ENCODE results near the gene BPIFA2. TPM values are rescaled to one million over a fixed set of nuclear protein-coding genes. Genes with fewer than 3 reads are reported as not detected.

The BPIFA2 gene
- total RNA-seq, 4 donors from 2014 or later, result not detected

GRCh38 chr20:33125983-33126382 lies 42.0 kb upstream of the BPIFA2 start:
- WGBS, 2 donors, result 54 to 56% methylated on average over 6 of the region's 6 CpGs

GRCh38 chr20:33127422-33128097 lies 40.4 kb upstream of the BPIFA2 start:
- Histone ChIP-seq H3K27ac (no peak overlapping the region), H3K4me3 (replicated peaks in 1 of 3) (no peak overlapping the region), H3K9me3 (no peaks in the 10 kb centered on the region), H3K27me3 (no peaks in the 10 kb centered on the region), H3K4me1 (no peaks in the 10 kb centered on the region), H3K36me3 (no peaks in the 10 kb centered on the region)
- TF ChIP-seq CTCF (IDR thresholded peaks at IDR 0.05) (no peak), POLR2A (IDR thresholded peaks at IDR 0.05) (no peak)
- intact Hi-C loops (cut with DNase I), result loop anchor here (10.0 kb wide), 1 partner anchor 83 kb away; no protein-coding TSS in a partner anchor
- WGBS, 2 donors, result 88% methylated on average over 4 of the region's 4 CpGs
- DNase-seq, result no peak

More at GRCh38 chr20:33125983-33126382, 42.0 kb upstream of the BPIFA2 start:
- Histone ChIP-seq H3K4me3 (replicated peaks in 1 of 3) (no peak overlapping the region), H3K27ac (no peak overlapping the region), H3K27me3 (no peaks in the 10 kb centered on the region), H3K9me3 (no peaks in the 10 kb centered on the region), H3K36me3 (no peaks in the 10 kb centered on the region), H3K4me1 (no peaks in the 10 kb centered on the region)
- TF ChIP-seq POLR2A (IDR thresholded peaks at IDR 0.05), result no peak
- no peak for TF ChIP-seq CTCF (IDR thresholded peaks at IDR 0.05)
- intact Hi-C loops (cut with DNase I), result loop anchor here (10.0 kb wide), 1 partner anchor 81 kb away; no protein-coding TSS in a partner anchor
- no peak for DNase-seq

- Histone ChIP-seq H3K36me3 (no peaks in the 10 kb centered on the region), H3K27me3 (no peaks in the 10 kb centered on the region), H3K4me1 (no peaks in the 10 kb centered on the region), H3K4me3 (replicated peaks in 1 of 3) (no peak overlapping the region), H3K9me3 (no peaks in the 10 kb centered on the region), H3K27ac (no peak overlapping the region)
- TF ChIP-seq CTCF (IDR thresholded peaks at IDR 0.05), result no peak
- TF ChIP-seq POLR2A (IDR thresholded peaks at IDR 0.05), result no peak
- no peak for DNase-seq
- intact Hi-C loops (cut with DNase I), result no loop called here
- WGBS, 2 donors, result 79 to 82% methylated on average over 9 of the region's 9 CpGs
These were observed 37.3 kb upstream of the BPIFA2 start for GRCh38 chr20:33130568-33131061.

- TF ChIP-seq CTCF (IDR thresholded peaks at IDR 0.05), result no peak
- no peak for TF ChIP-seq POLR2A (IDR thresholded peaks at IDR 0.05)
- no peak for DNase-seq
- 69 to 82% methylated on average over 5 of the region's 5 CpGs for WGBS, 2 donors
These were observed 35.9 kb upstream of the BPIFA2 start for GRCh38 chr20:33131949-33132473.

More at GRCh38 chr20:33131949-33132473, 35.9 kb upstream of the BPIFA2 start:
- H3K4me3 ChIP-seq (replicated peaks in 1 of 3), result no peak overlapping the region
- H3K4me1 ChIP-seq, result no peaks in the 10 kb centered on the region
- intact Hi-C loops (cut with DNase I), result no loop called here
- H3K36me3 ChIP-seq, result no peaks in the 10 kb centered on the region
- no peaks in the 10 kb centered on the region for H3K9me3 ChIP-seq
- no peak overlapping the region for H3K27ac ChIP-seq
- H3K27me3 ChIP-seq, result no peaks in the 10 kb centered on the region
